H9 (cell line): ENCODE measurements around the gene DLG1. TPM values are rescaled to one million over a fixed set of nuclear protein-coding genes. Genes with fewer than 3 reads are reported as not detected.

Source experiments
- DNase-seq: peaks from one replicate; pipeline ENCODE4 v3.0.0-alpha.2; 2017
- H2AFZ ChIP-seq: one replicate; pipeline ENCODE4 v1.6.1; 2013; ENCODE audit warnings: mild to moderate bottlenecking, low read length, control low read depth, moderate library complexity
- H2AK5ac ChIP-seq: 2 replicates; pipeline ENCODE4 v1.6.1; 2013; ENCODE audit warnings: low read length, control low read depth, mixed read lengths; ENCODE audit not compliant: insufficient read length
- H2BK120ac ChIP-seq: one replicate; pipeline ENCODE4 v1.6.1; 2013; ENCODE audit warnings: low read depth, mild to moderate bottlenecking, low read length, control low read depth, inconsistent platforms; ENCODE audit not compliant: poor library complexity, severe bottlenecking
- H2BK12ac ChIP-seq: 2 replicates; pipeline ENCODE4 v1.6.1; 2013; ENCODE audit warnings: low read length, control low read depth, mixed read lengths, low read depth; ENCODE audit not compliant: insufficient read length
- H2BK15ac ChIP-seq: 2 replicates; pipeline ENCODE4 v1.6.1; 2013; ENCODE audit warnings: low read depth, low read length, control low read depth
- H2BK20ac ChIP-seq: one replicate; pipeline ENCODE4 v1.6.1; 2013; ENCODE audit warnings: low read depth, mild to moderate bottlenecking, low read length, control low read depth, inconsistent platforms; ENCODE audit not compliant: poor library complexity, severe bottlenecking
- H2BK5ac ChIP-seq: 2 replicates; pipeline ENCODE4 v1.6.1; 2013; ENCODE audit warnings: low read length, control low read depth, mixed read lengths; ENCODE audit not compliant: insufficient read length
- H3K14ac ChIP-seq: 2 replicates; pipeline ENCODE4 v1.6.1; 2013; ENCODE audit warnings: low read length, control low read depth; ENCODE audit not compliant: insufficient read depth
- H3K18ac ChIP-seq: 2 replicates; pipeline ENCODE4 v1.6.1; 2013; ENCODE audit warnings: low read depth, mild to moderate bottlenecking, mixed read lengths, low read length, control low read depth; ENCODE audit not compliant: insufficient read length
- H3K23ac ChIP-seq: 2 replicates; pipeline ENCODE4 v1.6.1; 2013; ENCODE audit warnings: low read length, control low read depth, mixed read lengths, low read depth; ENCODE audit not compliant: insufficient read length
- H3K23me2 ChIP-seq: 2 replicates; pipeline ENCODE4 v1.6.1; 2013; ENCODE audit warnings: low read depth, mild to moderate bottlenecking, mixed read lengths, low read length, control low read depth; ENCODE audit not compliant: insufficient read length, poor library complexity, severe bottlenecking
- H3K27ac ChIP-seq: 2 replicates; pipeline ENCODE4 v1.5.1; 2013; ENCODE audit warnings: low read length, control low read depth, mixed read lengths, low read depth; ENCODE audit not compliant: insufficient read length
- H3K27me3 ChIP-seq: 2 replicates; pipeline ENCODE4 v1.6.1; 2013; ENCODE audit warnings: low read length, control low read depth, inconsistent platforms; ENCODE audit not compliant: insufficient read depth
- H3K4ac ChIP-seq: 2 replicates; pipeline ENCODE4 v1.6.1; 2013; ENCODE audit warnings: low read depth, mild to moderate bottlenecking, control low read depth, inconsistent platforms, low read length, moderate library complexity
- H3K4me1 ChIP-seq: 2 replicates; pipeline ENCODE4 v1.6.1; 2013; ENCODE audit warnings: low read length, control low read depth, inconsistent platforms; ENCODE audit not compliant: insufficient read depth
- H3K4me2 ChIP-seq: 2 replicates; pipeline ENCODE4 v1.6.1; 2013; ENCODE audit warnings: low read length, control low read depth, mixed read lengths; ENCODE audit not compliant: insufficient read length, insufficient read depth
- H3K56ac ChIP-seq: 2 replicates; pipeline ENCODE4 v1.6.1; 2013; ENCODE audit warnings: low read depth, mild to moderate bottlenecking, mixed read lengths, low read length, control low read depth; ENCODE audit not compliant: insufficient read length
- H3K79me1 ChIP-seq: 2 replicates; pipeline ENCODE4 v1.6.1; 2013; ENCODE audit warnings: low read depth, mild to moderate bottlenecking, moderate library complexity, low read length, control low read depth, inconsistent platforms; ENCODE audit not compliant: insufficient read depth, poor library complexity, severe bottlenecking
- H3K79me2 ChIP-seq: 2 replicates; pipeline ENCODE4 v1.6.1; 2013; ENCODE audit warnings: low read length, control low read depth, inconsistent platforms; ENCODE audit not compliant: insufficient read depth
- H3K9ac ChIP-seq: 2 replicates; pipeline ENCODE4 v1.6.1; 2013; ENCODE audit warnings: low read length, control low read depth, mixed read lengths; ENCODE audit not compliant: insufficient read length; ENCODE audit errors: extremely low read depth
- H3K9me3 ChIP-seq: one replicate; pipeline ENCODE4 v1.6.1; 2013; ENCODE audit warnings: low read depth, low read length, inconsistent platforms; ENCODE audit not compliant: control insufficient read depth
- H3T11ph ChIP-seq: one replicate; pipeline ENCODE4 v1.6.1; 2013; ENCODE audit warnings: mild to moderate bottlenecking, low read length, control low read depth, inconsistent platforms
- H4K20me1 ChIP-seq: one replicate; pipeline ENCODE4 v1.6.1; 2013; ENCODE audit not compliant: control insufficient read depth, insufficient read length, insufficient read depth
- H4K5ac ChIP-seq: 2 replicates; pipeline ENCODE4 v1.6.1; 2013; ENCODE audit warnings: low read depth, mild to moderate bottlenecking, mixed read lengths, low read length, control low read depth; ENCODE audit not compliant: insufficient read length
- H4K8ac ChIP-seq: replicated peaks from 2 replicates; pipeline ENCODE4 v1.6.1; 2013; ENCODE audit warnings: low read length, control low read depth, mixed read lengths, low read depth; ENCODE audit not compliant: insufficient read length
- H4K91ac ChIP-seq: 2 replicates; pipeline ENCODE4 v1.6.1; 2013; ENCODE audit warnings: low read depth, mild to moderate bottlenecking, moderate library complexity, mixed read lengths, low read length, control low read depth; ENCODE audit not compliant: insufficient read length
- H3K27ac Mint-ChIP-seq, 3 experiments: 2 replicates in 2 of 3; 3 replicates in 1 of 3; pipeline ENCODE4 v1.8.0; 2020 to 2021; ENCODE audit warnings: mixed read lengths in 3 of 3, mild to moderate bottlenecking in 1 of 3, moderate library complexity in 1 of 3
- H3K27me3 Mint-ChIP-seq: 2 replicates; pipeline ENCODE4 v1.8.0; 2021; ENCODE audit warnings: low read depth, mild to moderate bottlenecking, moderate library complexity, mixed read lengths
- H3K36me3 Mint-ChIP-seq, 3 experiments: 2 replicates in 2 of 3; 3 replicates in 1 of 3; pipeline ENCODE4 v1.8.0; 2020 to 2021; ENCODE audit warnings: low read depth in 3 of 3, mixed read lengths in 3 of 3; ENCODE audit not compliant: insufficient read depth in 1 of 3
- H3K4me1 Mint-ChIP-seq, 2 experiments: 2 replicates each; pipeline ENCODE4 v1.8.0; 2020; ENCODE audit warnings: mixed read lengths in 2 of 2
- H3K4me3 Mint-ChIP-seq, 2 experiments: 2 replicates in 1 of 2; 3 replicates in 1 of 2; pipeline ENCODE4 v1.8.0; 2020 to 2021; ENCODE audit warnings: mild to moderate bottlenecking in 2 of 2, mixed read lengths in 2 of 2, moderate library complexity in 1 of 2
- H3K9me3 Mint-ChIP-seq, 2 experiments: 2 replicates in 1 of 2; 3 replicates in 1 of 2; pipeline ENCODE4 v1.8.0; 2020; ENCODE audit warnings: mild to moderate bottlenecking in 2 of 2, mixed read lengths in 2 of 2, moderate library complexity in 1 of 2
- CTCF ChIP-seq: fragments of 200-600 bp; sonication (generic); conservative IDR thresholded peaks from 3 replicates; pipeline ENCODE4 v1.8.0; 2021; ENCODE audit warnings: antibody characterized with exemption, mild to moderate bottlenecking
- WGBS: extraction: QIAGEN DNeasy Blood & Tissue Kit; methylation state at CpG from one replicate; pipeline ENCODE4 v1.1.7; 2013; ENCODE audit warnings: missing lambda C conversion rate, low lambda C conversion rate, mixed read lengths; ENCODE audit not compliant: insufficient read length; ENCODE audit errors: extremely low coverage; 5-methylcytosine and 5-hydroxymethylcytosine counted together
- total RNA-seq: library from RNA; stranded (reverse); gene quantifications from 2 replicates; pipeline ENCODE4 v1.2.1, GENCODE V29; 2021

Gene DLG1
- total RNA-seq, 1 experiment from 2014 or later: 84.1 TPM

GRCh38 chr3:197302033-197302432 is 3.6 kb upstream of the DLG1 start:
- Mint-ChIP-seq H3K27me3 (peaks cover 9% of the 10 kb centered on the region), H3K9me3 (no peaks in the 10 kb centered on the region), H3K27ac (no peak overlapping the region), H3K36me3 (no peaks in the 10 kb centered on the region; a peak in 1 of 7 replicates), H3K4me1 (peaks cover 25 to 32% of the 10 kb centered on the region in 2 experiments), H3K4me3 (no peak overlapping the region)
- no CpG with 5 or more reads among the region's 3 CpGs for WGBS
- H3K56ac ChIP-seq: no peak overlapping the region
- H3K23me2 ChIP-seq: peaks cover 10% of the 10 kb centered on the region
- no peak overlapping the region for H2BK5ac ChIP-seq
- no peak overlapping the region for H2BK120ac ChIP-seq
- H4K20me1 ChIP-seq: no peaks in the 10 kb centered on the region
- H4K91ac ChIP-seq: no peak overlapping the region
- no peak overlapping the region for H3K27ac ChIP-seq
- H3K9me3 ChIP-seq: no peaks in the 10 kb centered on the region
- no peak overlapping the region for H2AK5ac ChIP-seq
- no peak overlapping the region for H2AFZ ChIP-seq
- H3K79me2 ChIP-seq: no peaks in the 10 kb centered on the region; the same call in 1 of the 2 replicates
- no peak overlapping the region for H3K9ac ChIP-seq
- H3K14ac ChIP-seq: no peak overlapping the region
- no peak overlapping the region for H3K4me2 ChIP-seq
- H3K4ac ChIP-seq: no peak overlapping the region
- no peaks in the 10 kb centered on the region for H3K4me1 ChIP-seq
- H3K18ac ChIP-seq: no peak overlapping the region
- H3K23ac ChIP-seq: no peak overlapping the region
- no peak for DNase-seq
- H2BK15ac ChIP-seq: no peak overlapping the region
- H3K79me1 ChIP-seq: no peaks in the 10 kb centered on the region
- H2BK12ac ChIP-seq: no peak overlapping the region
- no peak overlapping the region for H2BK20ac ChIP-seq
- H3T11ph ChIP-seq: no peak overlapping the region
- no peak overlapping the region for H4K8ac ChIP-seq
- no peak for TF ChIP-seq CTCF
- H3K27me3 ChIP-seq: no peaks in the 10 kb centered on the region
- H4K5ac ChIP-seq: no peak overlapping the region
